ENCODE results near the gene KCNJ16.
"Not testable (repeated sequence)": the region's sequence is repeated elsewhere in the genome, so short reads cannot be mapped to it uniquely, and the experiment has no call there.

KCNJ16 gene
- total RNA-seq: 0 reads per million in 4 experiments

GRCh38 chr17:70074956-70075355 is at the start of gene KCNJ16:
KCNJ16 (plus strand) TSS chr17:70075225; CDS start chr17:70132088, 56,863 bp downstream.
- no peak for DNase-seq

DNA sequence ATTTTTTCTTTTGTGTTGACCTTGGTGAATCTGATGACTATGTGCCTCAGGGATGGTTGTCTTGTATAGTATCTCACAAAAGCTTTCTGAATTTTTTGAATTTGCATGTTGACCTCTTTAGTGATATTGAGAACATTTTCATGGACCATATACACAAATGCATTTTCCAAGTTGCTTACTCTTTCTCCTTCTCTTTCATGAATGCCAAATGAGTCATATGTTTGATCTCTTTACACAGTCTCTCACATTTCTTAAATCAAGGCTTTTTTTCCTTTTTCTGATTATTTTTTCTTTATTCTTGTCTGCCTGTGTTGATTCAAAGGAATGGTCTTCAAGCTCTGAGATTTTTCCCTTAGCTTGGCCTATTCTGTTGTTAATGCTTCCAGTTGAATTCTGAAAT is 46.6 kb upstream of the KCNJ16 start:
- no peak for DNase-seq

DNA sequence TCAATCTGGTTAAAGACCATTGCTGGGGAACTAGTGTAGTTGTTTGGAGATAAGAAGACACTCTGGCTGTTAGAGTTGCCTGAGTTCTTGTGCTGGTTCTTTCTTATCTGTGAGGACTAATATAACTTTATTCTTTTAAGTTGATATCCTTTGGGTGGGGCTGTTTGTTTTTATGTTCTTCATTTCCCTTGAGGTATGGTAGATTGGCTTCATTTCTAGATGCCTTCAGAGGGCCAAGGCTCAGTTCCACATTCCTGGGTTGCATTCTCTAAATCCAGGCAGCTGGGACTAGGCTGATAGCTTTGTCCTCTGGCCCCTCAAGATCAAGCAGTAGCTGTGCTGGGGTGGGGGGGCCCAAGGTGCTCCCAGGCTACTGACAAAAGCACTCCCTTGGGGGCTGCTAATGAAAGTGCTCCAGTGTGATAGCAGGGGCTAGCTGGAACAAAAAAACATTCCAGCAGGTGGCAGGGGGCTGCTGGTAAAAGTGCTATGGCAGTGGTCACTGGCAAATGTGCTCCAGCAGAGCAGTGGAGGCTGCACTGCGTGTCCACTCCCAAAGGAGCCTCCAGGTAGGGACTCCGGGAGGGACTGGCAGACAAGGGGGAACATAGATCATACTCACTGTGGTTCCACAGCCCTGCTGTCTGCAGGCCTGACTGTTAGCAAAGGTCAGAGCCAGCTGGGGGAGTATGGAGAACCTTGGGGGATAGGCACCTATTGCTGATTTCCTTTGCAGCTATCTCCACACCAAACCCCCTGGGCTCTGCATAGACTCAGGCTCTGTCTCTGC is 45.9 kb upstream of the KCNJ16 start:
- DNase-seq: no peak

DNA sequence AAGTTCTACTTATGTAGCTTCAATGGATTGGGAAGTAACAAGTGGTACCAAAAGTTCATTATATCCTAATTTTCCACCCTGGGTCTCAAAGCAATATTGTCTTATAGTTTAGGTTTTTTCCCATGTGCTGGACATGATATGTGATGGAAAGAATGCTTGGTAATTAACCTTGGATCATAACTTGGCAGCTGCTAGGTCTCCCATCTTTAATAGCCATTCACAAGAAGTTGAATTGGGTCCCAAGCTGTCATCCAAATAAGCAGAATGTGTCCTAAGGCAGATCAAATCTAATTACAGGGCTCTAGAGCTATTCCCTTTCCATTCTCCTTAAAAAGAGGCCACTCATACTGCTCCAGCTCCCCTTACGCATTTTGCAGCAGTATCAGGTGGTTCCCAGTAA is 44.7 kb upstream of the KCNJ16 start:
- no peak for DNase-seq

DNA sequence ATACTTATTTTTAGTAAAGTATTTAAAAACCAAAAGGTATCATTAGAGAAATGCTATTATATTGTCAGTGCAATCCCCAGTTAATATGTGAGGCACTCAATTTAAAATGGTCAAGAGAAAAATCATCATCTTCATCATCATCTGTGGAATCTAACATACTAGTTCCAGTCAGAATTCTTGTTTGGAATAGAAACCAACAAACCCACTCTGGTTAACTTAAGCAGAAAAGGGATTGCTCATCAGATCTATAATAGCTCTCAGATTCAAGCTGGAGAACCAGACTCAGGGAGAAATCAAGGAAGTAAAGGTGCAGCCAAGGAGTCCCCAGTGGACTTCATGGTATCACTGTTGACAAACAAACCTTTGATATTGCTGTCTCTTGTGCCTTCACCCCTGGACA is 43.7 kb upstream of the KCNJ16 start:
- DNase-seq: no peak

- DNase-seq: no peak
Observed at GRCh38 chr17:70033165-70033564, 41.9 kb upstream of the KCNJ16 start.

- DNase-seq: no peak
Observed at GRCh38 chr17:70034158-70034557, 40.9 kb upstream of the KCNJ16 start.

- no peak for DNase-seq
Observed at GRCh38 chr17:70037498-70037897, 37.5 kb upstream of the KCNJ16 start.

- DNase-seq: no peak
Observed at GRCh38 chr17:70040336-70040735, 34.7 kb upstream of the KCNJ16 start.

DNA sequence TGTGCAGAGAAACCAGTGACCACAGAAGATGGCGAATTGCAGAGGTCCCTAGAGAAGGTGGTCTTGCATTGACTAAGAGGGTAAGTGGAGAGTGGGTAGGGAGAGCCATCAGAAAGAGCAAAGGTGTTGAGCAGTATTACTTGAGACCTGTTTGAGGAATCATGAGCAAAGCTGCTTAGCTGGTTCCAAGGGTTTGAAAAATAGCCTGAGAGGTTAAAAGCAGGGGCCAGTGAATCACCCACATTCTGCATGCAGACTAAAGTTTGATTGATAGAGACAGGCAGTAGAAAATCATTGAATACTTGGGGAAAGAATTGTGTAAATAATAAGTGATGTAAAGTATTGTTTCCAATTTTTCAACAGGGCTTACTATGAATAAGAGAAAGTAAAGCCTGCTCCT is 34.0 kb upstream of the KCNJ16 start:
- no peak for DNase-seq

GRCh38 chr17:70041540-70041939 is 33.5 kb upstream of the KCNJ16 start:
- DNase-seq: no peak

GRCh38 chr17:70045780-70046179 is 29.2 kb upstream of the KCNJ16 start:
- DNase-seq: not testable (repeated sequence)

GRCh38 chr17:70047619-70048419 is 27.2 kb upstream of the KCNJ16 start:
- no peak for DNase-seq

- DNase-seq: no peak
Observed at GRCh38 chr17:70049801-70050591, 25.0 kb upstream of the KCNJ16 start.

GRCh38 chr17:70050931-70051330 is 24.1 kb upstream of the KCNJ16 start:
- DNase-seq: no peak

- no peak for DNase-seq
Observed at GRCh38 chr17:70053241-70054234, 21.5 kb upstream of the KCNJ16 start.

DNA sequence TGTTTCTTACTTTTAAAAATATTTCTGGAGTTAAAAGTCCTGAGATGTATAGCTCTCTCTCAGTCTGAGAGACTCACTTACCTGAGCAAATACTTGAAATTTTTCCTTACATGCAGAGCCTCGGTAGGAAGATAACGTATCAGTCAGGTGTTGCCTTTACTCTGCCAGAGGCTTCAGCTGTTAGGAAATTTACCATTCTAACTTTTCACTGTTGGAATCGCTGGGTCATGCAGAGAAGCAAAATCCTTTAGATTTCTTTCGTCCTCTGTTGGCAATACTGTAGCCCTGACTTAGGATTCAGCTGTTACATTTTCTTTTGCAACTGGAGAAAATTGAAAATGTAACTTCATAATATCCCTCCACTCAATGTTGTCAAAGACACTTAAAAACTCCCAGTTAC is 20.0 kb upstream of the KCNJ16 start:
- DNase-seq: no peak

- DNase-seq: no peak
Observed at GRCh38 chr17:70059071-70059470, 16.0 kb upstream of the KCNJ16 start.

DNA sequence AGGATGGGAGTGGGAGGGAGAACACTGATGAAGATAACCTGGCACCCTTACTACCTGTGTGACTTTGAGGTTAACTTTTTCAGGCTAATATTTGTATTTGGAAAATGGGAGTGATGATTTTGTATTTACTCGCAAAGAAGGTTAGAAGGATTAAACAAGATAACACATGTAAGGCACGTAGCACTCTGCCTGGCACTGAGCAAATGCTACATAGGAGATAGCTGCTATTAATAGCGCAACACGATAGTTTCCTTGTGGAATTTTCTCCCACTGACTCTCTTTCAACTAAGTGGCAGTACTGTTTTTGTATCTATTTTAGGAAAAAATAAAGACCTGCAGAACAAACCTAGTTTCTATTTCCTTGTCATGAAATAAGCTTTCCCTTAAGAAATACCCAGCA is 15.4 kb upstream of the KCNJ16 start:
- DNase-seq: no peak

GRCh38 chr17:70060415-70060814 is 14.6 kb upstream of the KCNJ16 start:
- DNase-seq: no peak

DNA sequence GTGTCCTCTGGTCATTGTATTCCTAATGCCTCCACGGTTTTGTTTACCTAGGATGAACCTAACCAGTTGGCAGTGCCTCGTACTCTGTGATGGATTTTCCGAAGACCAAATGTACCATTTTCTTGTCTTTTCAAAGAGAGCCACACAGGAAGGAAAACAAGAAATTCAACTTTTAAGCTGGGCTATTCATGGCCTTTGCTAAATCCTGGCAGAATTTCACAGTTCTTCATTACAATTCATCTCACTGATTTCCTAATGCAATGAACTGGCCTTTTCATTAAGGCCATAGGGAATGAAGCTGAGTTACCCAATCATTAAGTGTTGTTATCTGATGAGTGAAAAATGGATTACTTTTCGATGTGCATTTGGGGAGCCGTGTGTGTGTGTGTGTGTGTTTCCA is 7.9 kb upstream of the KCNJ16 start:
- no peak for DNase-seq

Measured in effector CD8-positive, alpha-beta T cell (primary cell).